ENCODE results near the gene SLC24A3.

Gene SLC24A3

DNA sequence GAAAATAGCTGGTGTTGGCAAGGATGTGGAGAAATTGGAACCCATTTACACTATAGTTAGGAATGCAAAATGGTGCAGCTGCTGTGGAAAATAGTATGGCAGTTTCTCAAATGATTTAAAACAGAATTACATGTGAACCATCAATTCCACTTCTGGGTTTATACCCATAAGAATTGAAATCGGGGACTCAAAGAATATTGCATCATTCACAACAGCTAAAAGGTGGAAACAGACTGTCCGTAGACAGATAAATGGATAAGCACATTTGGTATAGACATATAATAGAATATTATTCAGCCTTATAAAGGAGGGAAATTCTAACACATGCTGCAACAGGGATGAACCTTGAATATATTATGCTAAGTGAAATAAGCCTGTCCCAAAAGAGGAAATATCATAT lies 355.7 kb downstream of the SLC24A3 start:
- TF ChIP-seq, protein P1, sequence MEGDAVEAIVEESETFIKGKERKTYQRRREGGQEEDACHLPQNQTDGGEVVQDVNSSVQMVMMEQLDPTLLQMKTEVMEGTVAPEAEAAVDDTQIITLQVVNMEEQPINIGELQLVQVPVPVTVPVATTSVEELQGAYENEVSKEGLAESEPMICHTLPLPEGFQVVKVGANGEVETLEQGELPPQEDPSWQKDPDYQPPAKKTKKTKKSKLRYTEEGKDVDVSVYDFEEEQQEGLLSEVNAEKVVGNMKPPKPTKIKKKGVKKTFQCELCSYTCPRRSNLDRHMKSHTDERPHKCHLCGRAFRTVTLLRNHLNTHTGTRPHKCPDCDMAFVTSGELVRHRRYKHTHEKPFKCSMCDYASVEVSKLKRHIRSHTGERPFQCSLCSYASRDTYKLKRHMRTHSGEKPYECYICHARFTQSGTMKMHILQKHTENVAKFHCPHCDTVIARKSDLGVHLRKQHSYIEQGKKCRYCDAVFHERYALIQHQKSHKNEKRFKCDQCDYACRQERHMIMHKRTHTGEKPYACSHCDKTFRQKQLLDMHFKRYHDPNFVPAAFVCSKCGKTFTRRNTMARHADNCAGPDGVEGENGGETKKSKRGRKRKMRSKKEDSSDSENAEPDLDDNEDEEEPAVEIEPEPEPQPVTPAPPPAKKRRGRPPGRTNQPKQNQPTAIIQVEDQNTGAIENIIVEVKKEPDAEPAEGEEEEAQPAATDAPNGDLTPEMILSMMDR (IDR thresholded peaks at IDR 0.05; ENCODE audit: low read depth, low read length): no peak
- no peak overlapping the region for H3K4me3 ChIP-seq (replicated peaks in 1 of 2; ENCODE audit: low read depth in 2 of 2, low read length in 2 of 2)
- DNase-seq (ENCODE audit: low read depth in 2 of 2): no peak

DNA sequence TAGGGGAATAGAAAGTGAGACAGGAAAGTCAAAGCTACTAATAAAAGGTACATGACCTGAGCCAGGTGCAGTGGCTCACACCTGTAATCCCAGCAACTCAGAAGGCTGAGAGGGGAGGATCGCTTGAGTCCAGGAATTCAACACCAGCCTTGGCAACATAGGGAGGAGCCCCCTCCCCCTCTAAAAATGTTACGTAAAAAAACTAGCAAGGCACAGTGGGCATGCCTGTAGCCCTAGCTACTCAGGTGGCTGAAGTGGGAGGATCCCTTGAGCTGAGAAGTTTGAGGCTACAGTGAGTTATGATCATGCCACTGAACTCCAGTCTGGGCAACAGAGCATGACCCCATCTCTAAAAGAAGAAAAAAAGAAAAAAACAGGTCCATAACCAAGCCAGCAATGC lies 359.6 kb downstream of the SLC24A3 start:
- TF ChIP-seq, protein P1 (IDR thresholded peaks at IDR 0.05; ENCODE audit: low read depth, low read length): no peak
- DNase-seq (ENCODE audit: low read depth in 2 of 2): no peak
- no peak overlapping the region for H3K4me3 ChIP-seq (replicated peaks in 1 of 2; ENCODE audit: low read depth in 2 of 2, low read length in 2 of 2)

DNA sequence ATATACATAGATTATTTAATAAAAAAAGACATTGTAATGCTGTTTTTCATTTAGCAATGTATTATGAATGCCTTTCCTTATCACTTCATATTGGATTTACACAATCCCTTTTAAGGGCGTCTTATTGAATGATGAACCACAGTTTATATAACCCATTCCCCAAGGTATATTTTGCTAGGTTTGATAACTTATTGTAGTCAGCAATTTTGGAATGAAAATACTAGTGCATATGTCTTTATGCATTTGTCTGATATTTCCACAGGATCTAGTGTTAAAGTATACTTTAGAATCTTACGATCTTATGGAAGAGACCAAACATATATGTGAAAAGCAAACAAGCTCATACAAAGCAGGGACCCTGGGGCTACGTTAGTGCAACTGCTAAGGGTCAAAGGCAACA lies 365.2 kb downstream of the SLC24A3 start:
- TF ChIP-seq, protein P1 (IDR thresholded peaks at IDR 0.05; ENCODE audit: low read depth, low read length): no peak
- DNase-seq (ENCODE audit: low read depth in 2 of 2): no peak
- no peak overlapping the region for H3K4me3 ChIP-seq (replicated peaks in 1 of 2; ENCODE audit: low read depth in 2 of 2, low read length in 2 of 2)

DNA sequence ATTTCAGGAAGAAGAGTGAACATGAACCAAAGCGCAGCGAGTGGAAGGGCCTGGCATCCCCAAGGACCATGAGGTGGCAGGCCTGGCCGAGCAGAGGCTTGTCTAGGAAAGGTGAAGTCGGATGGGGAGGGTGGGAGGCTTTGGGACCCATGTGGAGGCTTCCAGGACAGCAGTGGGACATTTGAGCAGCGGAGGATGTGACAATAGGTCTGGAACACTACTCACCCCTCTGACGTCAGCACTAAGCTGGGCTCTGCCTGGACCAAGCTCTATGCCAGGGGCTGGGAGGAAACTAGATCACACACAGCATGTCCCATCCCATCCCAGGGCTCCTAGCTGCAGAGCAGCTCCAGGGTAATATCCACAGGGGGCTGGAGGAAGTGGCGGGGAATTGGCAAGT lies 370.3 kb downstream of the SLC24A3 start:
- TF ChIP-seq, protein P1 (IDR thresholded peaks at IDR 0.05; ENCODE audit: low read depth, low read length): no peak
- no peak overlapping the region for H3K4me3 ChIP-seq (replicated peaks in 1 of 2; ENCODE audit: low read depth in 2 of 2, low read length in 2 of 2)
- DNase-seq (ENCODE audit: low read depth in 2 of 2): no peak

DNA sequence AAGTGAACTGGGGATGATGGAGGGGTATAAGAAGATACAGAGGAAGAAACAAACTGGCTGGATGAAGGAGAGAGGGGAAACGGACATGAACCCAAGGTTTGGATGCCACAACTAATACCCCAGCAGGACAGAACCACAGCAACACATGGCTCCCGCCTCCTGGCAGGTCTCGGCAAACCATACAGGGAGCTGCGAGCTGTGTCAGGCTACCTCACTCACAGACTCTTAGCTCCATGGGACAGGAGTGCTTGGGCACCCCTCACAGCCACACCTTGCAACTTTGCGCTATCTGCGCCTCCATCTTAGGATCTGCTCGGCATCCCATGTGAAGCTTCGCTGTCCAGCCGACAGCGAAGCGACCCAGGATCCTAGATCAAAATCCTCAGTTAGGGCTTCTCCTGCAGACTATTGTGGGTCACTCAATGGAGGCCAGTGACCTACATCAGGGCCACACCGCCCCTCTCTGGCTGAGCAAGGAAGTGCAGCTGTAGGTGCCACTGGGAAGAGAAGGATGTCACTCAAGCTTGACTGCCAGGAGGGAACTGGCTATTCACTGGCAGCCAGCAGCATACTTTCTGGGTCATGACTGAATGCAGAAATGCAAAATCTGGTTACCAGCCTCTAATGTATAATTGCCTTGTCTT lies 371.2 kb downstream of the SLC24A3 start:
- H3K4me3 ChIP-seq (replicated peaks in 1 of 2; ENCODE audit: low read depth in 2 of 2, low read length in 2 of 2): no peak overlapping the region
- DNase-seq (ENCODE audit: low read depth in 2 of 2): peak; percentile 44 to 74
- TF ChIP-seq, protein P1 (IDR thresholded peaks at IDR 0.05; ENCODE audit: low read depth, low read length): peak; percentile 89

DNA sequence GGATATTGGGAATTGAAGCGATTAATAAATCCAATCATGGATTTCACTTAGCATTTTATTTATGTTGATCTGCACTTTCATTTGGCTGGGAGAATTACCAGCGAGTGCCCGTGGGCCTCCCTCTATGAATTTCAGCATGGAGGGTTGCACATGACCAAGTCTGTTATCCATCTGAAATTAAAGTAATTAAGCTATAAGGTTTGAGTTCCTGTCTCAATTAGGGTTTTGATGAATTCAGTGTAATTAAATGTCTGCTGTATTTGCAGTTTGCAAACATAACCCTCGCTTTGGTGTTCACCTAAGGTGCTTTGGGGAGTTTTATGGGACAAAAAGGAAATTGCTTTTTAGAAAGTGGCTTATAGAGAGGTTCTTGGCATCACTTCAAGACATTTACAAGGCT lies 375.8 kb downstream of the SLC24A3 start:
- H3K4me3 ChIP-seq (replicated peaks in 1 of 2; ENCODE audit: low read depth in 2 of 2, low read length in 2 of 2): no peak overlapping the region
- DNase-seq (ENCODE audit: low read depth in 2 of 2): no peak
- TF ChIP-seq, protein P1 (IDR thresholded peaks at IDR 0.05; ENCODE audit: low read depth, low read length): no peak

DNA sequence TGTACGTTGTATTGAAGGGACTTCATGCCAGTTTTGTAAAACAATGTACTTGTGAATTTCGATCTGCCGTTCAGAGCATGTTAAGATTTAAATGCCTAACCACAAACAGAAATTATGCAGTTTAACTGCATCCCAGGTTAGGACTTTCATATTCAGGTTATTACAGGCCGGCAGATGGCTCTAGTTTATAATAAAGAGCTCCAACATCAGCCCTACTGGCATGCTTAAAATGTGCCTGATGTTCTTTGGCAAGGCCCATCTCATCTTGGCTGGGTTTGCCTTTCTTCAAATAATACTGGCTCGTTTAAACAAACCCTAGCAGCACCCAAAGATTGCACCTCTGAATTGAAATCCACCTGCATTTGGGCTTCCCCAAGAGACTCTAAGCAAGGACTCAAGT lies 376.3 kb downstream of the SLC24A3 start:
- TF ChIP-seq, protein P1 (IDR thresholded peaks at IDR 0.05; ENCODE audit: low read depth, low read length): no peak
- no peak overlapping the region for H3K4me3 ChIP-seq (replicated peaks in 1 of 2; ENCODE audit: low read depth in 2 of 2, low read length in 2 of 2)
- peak in 1 of 2 donors; percentile 4 for DNase-seq (ENCODE audit: low read depth in 2 of 2)

All from cardiac fibroblast (primary cell).